Ectodermal cell (in vitro differentiated cells): ENCODE measurements around the gene ABCA2.

Source experiments
- H3K27ac ChIP-seq: 2 replicates; pipeline ENCODE4 v1.7.0; 2013; ENCODE audit warnings: mild to moderate bottlenecking, low read depth, low read length; ENCODE audit not compliant: insufficient read depth, poor library complexity, severe bottlenecking
- H3K27me3 ChIP-seq: 2 replicates; pipeline ENCODE4 v1.7.0; 2013; ENCODE audit warnings: mild to moderate bottlenecking, low read length; ENCODE audit not compliant: insufficient read depth, control insufficient read depth, poor library complexity, severe bottlenecking
- H3K36me3 ChIP-seq: one replicate; pipeline ENCODE4 v1.7.0; 2013; ENCODE audit warnings: low read length; ENCODE audit not compliant: control insufficient read depth, insufficient read depth
- H3K4me1 ChIP-seq: one replicate; pipeline ENCODE4 v1.7.0; 2013; ENCODE audit warnings: low read length; ENCODE audit not compliant: control insufficient read depth, insufficient read depth
- H3K4me3 ChIP-seq: 2 replicates; pipeline ENCODE4 v1.7.0; 2013; ENCODE audit warnings: low read depth, low read length, control low read depth; ENCODE audit not compliant: insufficient read depth
- H3K9me3 ChIP-seq: 2 replicates; pipeline ENCODE4 v1.7.0; 2013; ENCODE audit warnings: mild to moderate bottlenecking, low read length, moderate library complexity; ENCODE audit not compliant: control insufficient read depth
- whole genome bisulfite sequencing, 2 experiments: methylation state at CpG; one replicate each; pipeline ENCODE4 v1.1.7; 2013; ENCODE audit warnings: missing lambda C conversion rate in 2 of 2; 5-methylcytosine and 5-hydroxymethylcytosine counted together

The ABCA2 gene

GRCh38 chr9:136962701-136963248, 65.3 kb downstream of the ABCA2 start:
- Histone ChIP-seq H3K4me1 (peaks cover 16% of the 10 kb centered on the region), H3K36me3 (no peaks in the 10 kb centered on the region), H3K4me3 (no peak overlapping the region), H3K27me3 (no peaks in the 10 kb centered on the region), H3K27ac (no peak overlapping the region), H3K9me3 (no peaks in the 10 kb centered on the region)
- 92% methylated on average over 11 of the region's 11 CpGs for WGBS, 2 experiments

GRCh38 chr9:136962163-136962562, 65.9 kb downstream of the ABCA2 start:
- Histone ChIP-seq H3K27ac (no peak overlapping the region), H3K27me3 (no peaks in the 10 kb centered on the region), H3K4me3 (no peak overlapping the region), H3K36me3 (no peaks in the 10 kb centered on the region), H3K4me1 (peaks cover 16% of the 10 kb centered on the region), H3K9me3 (no peaks in the 10 kb centered on the region)
- WGBS, 2 experiments = 95% methylated on average over 9 of the region's 9 CpGs

DNA sequence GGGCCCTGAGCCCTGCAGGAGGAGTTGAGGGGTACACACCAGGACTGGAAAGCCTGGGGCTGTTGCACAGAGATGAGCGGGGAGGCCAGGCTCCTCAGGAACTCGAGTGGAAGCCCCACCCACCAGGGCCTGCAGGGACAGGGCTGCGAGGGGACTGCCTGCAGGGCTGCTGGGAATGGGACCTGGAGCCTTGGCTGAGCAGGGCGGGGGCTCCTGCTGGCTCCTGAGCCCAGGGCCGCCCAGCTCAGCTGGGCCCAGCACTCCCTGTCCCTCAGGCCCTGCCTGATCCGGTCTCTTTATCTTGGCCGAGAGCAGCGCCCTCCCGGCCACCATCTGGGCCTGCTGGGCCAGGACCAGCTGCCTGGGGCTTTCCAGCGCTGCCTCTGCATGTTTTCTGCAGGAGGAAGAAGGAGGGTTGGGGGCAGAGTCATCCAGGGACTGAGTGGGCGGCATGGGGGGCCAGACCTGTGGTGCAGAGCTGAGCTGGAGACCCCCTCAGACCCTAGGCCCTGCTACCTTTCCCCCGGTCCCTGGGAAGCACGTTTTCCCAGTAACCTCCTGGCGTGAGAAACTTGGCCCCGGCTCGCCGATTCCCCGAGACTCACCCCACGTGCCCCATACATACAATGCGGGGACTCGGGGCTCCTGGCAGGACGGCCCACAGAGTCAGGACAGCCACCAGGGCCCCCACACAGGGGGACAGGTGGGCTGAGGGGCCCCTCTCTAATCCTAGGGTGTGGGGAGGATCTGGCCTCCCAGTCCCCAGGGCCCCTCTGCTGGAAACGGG, 66.6 kb downstream of the ABCA2 start:
- 81% methylated on average over 23 of the region's 23 CpGs for WGBS, 2 experiments
- no peak overlapping the region for H3K4me3 ChIP-seq
- peaks cover 16% of the 10 kb centered on the region for H3K4me1 ChIP-seq
- H3K9me3 ChIP-seq = no peaks in the 10 kb centered on the region
- H3K36me3 ChIP-seq = no peaks in the 10 kb centered on the region
- no peaks in the 10 kb centered on the region for H3K27me3 ChIP-seq
- no peak overlapping the region for H3K27ac ChIP-seq

DNA sequence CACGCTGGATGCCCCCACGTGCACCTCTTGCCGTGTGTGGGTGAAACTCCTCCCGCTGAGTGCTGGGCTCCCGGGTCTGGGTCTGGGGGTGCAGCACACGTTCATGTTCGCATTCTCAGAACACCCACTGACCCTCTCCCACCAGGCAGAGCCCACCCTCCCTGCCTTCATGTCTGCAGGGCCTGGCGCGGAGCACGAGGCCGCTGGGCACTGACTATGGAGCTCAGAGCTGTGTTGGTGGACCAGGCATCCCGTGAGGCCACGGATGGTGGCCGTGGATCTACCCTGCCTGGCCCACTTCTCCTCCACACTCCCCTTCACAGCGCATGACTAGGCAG, 67.1 kb downstream of the ABCA2 start:
- no peaks in the 10 kb centered on the region for H3K36me3 ChIP-seq
- H3K4me1 ChIP-seq = peaks cover 12% of the 10 kb centered on the region
- no peaks in the 10 kb centered on the region for H3K27me3 ChIP-seq
- H3K9me3 ChIP-seq = no peaks in the 10 kb centered on the region
- WGBS, 2 experiments = 94 to 97% methylated on average over 15 of the region's 15 CpGs
- H3K27ac ChIP-seq = no peak overlapping the region
- H3K4me3 ChIP-seq = no peak overlapping the region

DNA sequence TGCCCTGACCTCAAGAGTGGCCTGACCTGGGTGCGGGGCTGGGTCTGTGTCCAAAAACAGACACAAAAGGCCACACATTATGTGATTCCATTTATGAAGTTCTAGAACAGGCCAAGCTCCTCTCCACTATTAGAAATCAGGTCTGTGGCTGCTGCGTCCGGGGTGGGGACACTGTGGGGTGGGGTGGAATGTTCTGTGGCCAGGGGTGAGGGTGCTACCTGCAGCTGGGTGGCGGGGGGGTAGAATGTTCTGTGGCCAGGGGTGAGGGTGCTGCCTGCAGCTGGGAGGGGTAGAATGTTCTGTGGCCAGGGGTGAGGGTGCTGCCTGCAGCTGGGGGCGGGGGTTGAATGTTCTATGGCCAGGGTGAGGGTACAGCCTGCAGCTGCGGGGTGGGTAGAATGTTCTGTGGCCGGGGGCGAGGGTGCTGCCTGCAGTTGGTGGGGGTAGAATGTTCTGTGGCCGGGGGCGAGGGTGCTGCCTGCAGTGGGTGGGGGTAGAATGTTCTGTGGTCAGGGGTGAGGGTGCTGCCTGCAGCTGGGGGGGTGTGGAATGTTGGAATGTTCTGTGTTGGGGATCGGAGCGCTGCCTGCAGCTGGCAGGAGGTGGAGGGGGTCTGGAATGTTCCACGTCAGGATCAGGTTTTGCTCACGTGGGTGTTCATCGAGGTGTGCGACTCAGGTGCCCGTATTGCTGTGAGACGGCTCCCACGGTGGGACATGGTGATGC, 67.7 kb downstream of the ABCA2 start:
- H3K4me1 ChIP-seq = peaks cover 10% of the 10 kb centered on the region
- whole genome bisulfite sequencing, 2 experiments = 93 to 95% methylated on average over 18 to 19 of the region's 19 CpGs
- H3K27me3 ChIP-seq = no peaks in the 10 kb centered on the region
- H3K27ac ChIP-seq = no peak overlapping the region
- H3K36me3 ChIP-seq = no peaks in the 10 kb centered on the region
- H3K4me3 ChIP-seq = no peak overlapping the region
- no peaks in the 10 kb centered on the region for H3K9me3 ChIP-seq

DNA sequence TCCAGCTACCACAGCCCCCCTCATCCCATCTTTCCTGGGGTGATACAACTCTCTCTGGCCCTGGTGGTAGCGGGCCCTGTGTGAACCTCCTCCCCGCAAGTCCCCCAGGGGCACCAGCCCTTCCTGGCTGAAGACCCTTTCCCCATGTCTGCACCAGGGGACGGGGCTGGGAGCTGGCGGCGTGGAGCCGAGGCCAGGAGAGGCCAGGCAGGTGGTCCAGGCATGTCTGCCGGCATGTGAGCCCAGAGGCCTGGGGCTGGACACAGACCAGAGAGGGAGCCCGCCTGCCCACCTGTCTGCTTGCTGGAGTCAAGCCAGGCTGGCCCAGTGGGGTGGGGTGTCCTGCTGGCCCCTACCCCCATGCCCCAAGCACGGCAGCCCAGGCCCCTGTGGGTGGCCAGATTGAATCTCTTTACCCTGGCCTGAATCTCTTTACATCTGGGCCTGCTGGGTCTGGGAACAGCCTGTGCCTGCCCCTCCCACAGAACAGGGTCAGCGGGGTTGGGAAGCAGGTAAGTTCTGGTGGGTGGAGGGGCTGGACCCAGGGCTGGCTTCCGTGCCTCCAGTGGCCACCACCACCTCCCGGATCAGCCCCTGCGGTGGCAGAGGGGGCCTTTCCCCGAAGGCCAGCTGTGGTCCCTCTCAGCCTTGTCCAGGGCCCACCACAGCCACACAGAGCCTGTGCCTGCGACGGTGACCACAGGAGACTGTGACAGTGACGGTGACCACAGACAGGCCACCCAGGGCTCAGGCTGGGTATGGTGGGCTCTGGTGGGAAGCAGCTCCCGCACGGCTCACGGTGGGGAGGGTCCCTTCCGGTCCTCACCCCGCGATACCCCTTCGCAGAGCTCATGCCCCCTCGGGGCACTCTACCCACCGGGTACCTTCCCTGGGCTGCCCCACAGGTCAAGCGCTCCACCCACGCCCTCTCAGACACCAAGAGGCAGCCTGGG, 68.9 kb downstream of the ABCA2 start:
- no peaks in the 10 kb centered on the region for H3K27me3 ChIP-seq
- 88 to 90% methylated on average over 28 of the region's 28 CpGs for WGBS, 2 experiments
- no peak overlapping the region for H3K4me3 ChIP-seq
- H3K36me3 ChIP-seq = no peaks in the 10 kb centered on the region
- peaks cover 5% of the 10 kb centered on the region for H3K4me1 ChIP-seq
- no peak overlapping the region for H3K27ac ChIP-seq
- H3K9me3 ChIP-seq = no peaks in the 10 kb centered on the region

DNA sequence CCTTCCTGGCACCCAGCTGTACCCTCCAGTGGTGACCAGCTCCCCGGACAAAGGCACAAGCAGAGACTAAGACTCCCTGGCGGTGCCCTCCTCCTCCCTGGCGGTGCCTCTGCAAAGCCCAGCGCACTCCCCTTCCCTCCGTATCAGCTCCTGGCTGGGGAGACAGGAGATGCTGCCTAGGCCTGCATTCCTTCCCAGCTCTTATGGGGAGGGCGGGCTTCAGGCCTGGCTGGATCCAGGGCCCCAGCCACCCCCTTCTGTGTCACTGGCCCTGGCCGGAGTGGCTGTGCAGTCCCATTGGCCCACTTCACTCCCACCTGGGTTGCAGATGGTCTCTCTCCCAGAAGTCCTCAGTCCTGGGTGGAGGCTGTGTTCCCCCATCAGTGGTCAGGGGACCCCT, 69.6 kb downstream of the ABCA2 start:
- Histone ChIP-seq H3K4me1 (peaks cover 3% of the 10 kb centered on the region), H3K36me3 (no peaks in the 10 kb centered on the region), H3K9me3 (no peaks in the 10 kb centered on the region), H3K27ac (no peak overlapping the region), H3K4me3 (no peak overlapping the region), H3K27me3 (no peaks in the 10 kb centered on the region)
- 87 to 89% methylated on average over 7 of the region's 7 CpGs for WGBS, 2 experiments

DNA sequence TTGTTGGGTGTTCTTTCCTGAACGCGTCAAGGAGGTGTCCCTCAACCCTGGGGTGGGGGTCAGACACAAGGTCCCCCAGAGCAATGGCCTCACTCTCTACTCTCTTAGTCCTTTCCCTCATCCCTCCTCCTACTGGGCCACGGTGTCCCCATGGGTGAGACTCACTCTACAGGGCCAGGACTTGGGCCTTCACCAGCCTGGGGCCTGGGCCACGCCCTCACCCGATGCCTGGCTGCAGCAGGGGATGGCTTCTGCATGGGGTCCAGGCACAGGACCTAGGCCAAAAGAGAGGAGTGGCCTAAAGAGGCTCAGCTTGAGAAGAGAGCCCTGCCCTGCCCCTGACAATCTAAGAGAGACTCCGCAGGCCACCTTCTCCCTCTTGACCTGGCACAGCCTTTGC, 70.1 kb downstream of the ABCA2 start:
- no peak overlapping the region for H3K27ac ChIP-seq
- H3K4me1 ChIP-seq = peaks cover 3% of the 10 kb centered on the region
- no peak overlapping the region for H3K4me3 ChIP-seq
- H3K9me3 ChIP-seq = no peaks in the 10 kb centered on the region
- H3K27me3 ChIP-seq = no peaks in the 10 kb centered on the region
- 91% methylated on average over 6 of the region's 6 CpGs for WGBS, 2 experiments
- no peaks in the 10 kb centered on the region for H3K36me3 ChIP-seq

DNA sequence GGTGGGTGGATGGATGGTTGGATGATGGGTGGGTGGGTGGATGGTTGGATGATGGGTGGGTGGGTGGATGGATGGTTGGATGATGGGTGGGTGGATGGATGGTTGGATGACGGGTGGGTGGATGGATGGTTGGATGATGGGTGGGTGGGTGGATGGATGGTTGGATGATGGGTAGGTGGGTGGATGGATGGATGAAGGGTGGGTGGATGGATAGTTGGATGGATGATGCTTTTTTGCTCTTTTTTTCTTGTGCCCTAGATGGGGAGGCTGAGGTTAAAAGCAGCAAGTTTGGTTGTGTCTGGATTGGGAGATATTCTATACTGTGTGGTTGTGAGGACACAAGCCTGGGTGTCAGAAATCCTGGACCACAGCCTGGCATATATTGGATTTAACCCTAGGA, 70.6 kb downstream of the ABCA2 start:
- H3K9me3 ChIP-seq = no peaks in the 10 kb centered on the region
- H3K36me3 ChIP-seq = no peaks in the 10 kb centered on the region
- H3K4me3 ChIP-seq = no peak overlapping the region
- no peak overlapping the region for H3K27ac ChIP-seq
- 96 to 100% methylated on average over 1 of the region's 1 CpG for WGBS, 2 experiments
- no peaks in the 10 kb centered on the region for H3K27me3 ChIP-seq
- peaks cover 3% of the 10 kb centered on the region for H3K4me1 ChIP-seq
